Ureter (tissue), 1 donor: Measurements from ENCODE around the gene ERAL1. TPM values are rescaled to one million over a fixed set of nuclear protein-coding genes. Genes with fewer than 3 reads are reported as not detected.
"Not testable (repeated sequence)": the region's sequence is repeated elsewhere in the genome, so short reads cannot be mapped to it uniquely, and the experiment has no call there.

Source experiments
- DNase-seq: peaks from one replicate; pipeline ENCODE4 v3.0.0-alpha.2; 2020; ENCODE audit warnings: low spot score
- total RNA-seq: library from RNA; stranded (reverse); gene quantifications from one replicate; pipeline ENCODE4 v1.2.4, GENCODE V29; 2023
- donor health status: DM: yes; HTN: yes; CAD: no.

The ERAL1 gene
- total RNA-seq, 1 donor from 2014 or later = 40.3 TPM

GRCh38 chr17:28878981-28879380, 24.2 kb downstream of the ERAL1 start:
- no peak for DNase-seq

GRCh38 chr17:28879886-28880571, 25.2 kb downstream of the ERAL1 start:
- DNase-seq = no peak

GRCh38 chr17:28880572-28880945, 25.7 kb downstream of the ERAL1 start:
- no peak for DNase-seq

- DNase-seq = no peak
These were observed 26.8 kb downstream of the ERAL1 start for GRCh38 chr17:28881533-28882056.

GRCh38 chr17:28882154-28882895, 27.5 kb downstream of the ERAL1 start:
- no peak for DNase-seq

GRCh38 chr17:28883967-28884702, 29.3 kb downstream of the ERAL1 start:
- no peak for DNase-seq

GRCh38 chr17:28885363-28885762, 30.5 kb downstream of the ERAL1 start:
- DNase-seq = no peak

GRCh38 chr17:28885951-28886350, 31.1 kb downstream of the ERAL1 start:
- DNase-seq = no peak

- no peak for DNase-seq
These were observed 33.2 kb downstream of the ERAL1 start for GRCh38 chr17:28887871-28888471.

- DNase-seq = no peak
These were observed 34.0 kb downstream of the ERAL1 start for GRCh38 chr17:28888832-28889231.

GRCh38 chr17:28889996-28890395, 35.2 kb downstream of the ERAL1 start:
- DNase-seq = no peak

- DNase-seq = no peak
These were observed 36.4 kb downstream of the ERAL1 start for GRCh38 chr17:28891201-28891600.

- DNase-seq = no peak
These were observed 37.2 kb downstream of the ERAL1 start for GRCh38 chr17:28892024-28892423.

GRCh38 chr17:28893248-28894183, 38.7 kb downstream of the ERAL1 start:
- DNase-seq = not testable (repeated sequence)

GRCh38 chr17:28895794-28896447, 41.1 kb downstream of the ERAL1 start:
- no peak for DNase-seq

GRCh38 chr17:28896491-28896883, 41.7 kb downstream of the ERAL1 start:
- no peak for DNase-seq

GRCh38 chr17:28896884-28897768, 42.3 kb downstream of the ERAL1 start, which contains the start of gene FLOT2:
Gene FLOT2 (minus strand): TSS chr17:28897733. CDS start chr17:28897574, 159 bp downstream.
- peak; percentile 92 for DNase-seq

- no peak for DNase-seq
These were observed 43.1 kb downstream of the ERAL1 start for GRCh38 chr17:28897769-28898526.
